Urinary bladder (tissue), 4 donors: Measurements from ENCODE around the gene HTATIP2. TPM values are rescaled to one million over a fixed set of nuclear protein-coding genes. Genes with fewer than 3 reads are reported as not detected.

Experiments
- DNase-seq: peaks from one replicate; pipeline ENCODE4 v3.0.0-alpha.2; 2015; ENCODE audit errors: extremely low spot score
- H3K27ac ChIP-seq: one replicate; pipeline ENCODE4 v1.5.1; 2013; ENCODE audit warnings: low read depth, mild to moderate bottlenecking, moderate library complexity
- H3K36me3 ChIP-seq: one replicate; pipeline ENCODE4 v1.6.1; 2013; ENCODE audit warnings: mild to moderate bottlenecking, moderate library complexity; ENCODE audit not compliant: insufficient read depth
- H3K4me1 ChIP-seq: one replicate; pipeline ENCODE4 v1.6.1; 2013; ENCODE audit warnings: mild to moderate bottlenecking, moderate library complexity; ENCODE audit not compliant: insufficient read depth
- H3K4me3 ChIP-seq: one replicate; pipeline ENCODE4 v1.5.1; 2013; ENCODE audit warnings: low read depth, low read length
- WGBS: extraction: QIAGEN DNeasy Blood & Tissue Kit; methylation state at CpG from one replicate; pipeline ENCODE4 v1.1.7; 2013; 5-methylcytosine and 5-hydroxymethylcytosine counted together
- polyA plus RNA-seq: library from polyadenylated mRNA; stranded (reverse); fragments of 200-250 nt; gene quantifications from one replicate; pipeline ENCODE4 v1.2.3, GENCODE V29; 2013
- total RNA-seq: library from RNA; depleted of rRNA; stranded (reverse); fragments of >200 nt; gene quantifications from one replicate; pipeline ENCODE4 v1.2.3, GENCODE V29; 2014
- donor health status: healthy with polysubstance abuse.
- donor health status: healthy.

HTATIP2 gene
- total and polyA plus RNA-seq, 2 donors = 3.9 to 58.1 TPM

DNA sequence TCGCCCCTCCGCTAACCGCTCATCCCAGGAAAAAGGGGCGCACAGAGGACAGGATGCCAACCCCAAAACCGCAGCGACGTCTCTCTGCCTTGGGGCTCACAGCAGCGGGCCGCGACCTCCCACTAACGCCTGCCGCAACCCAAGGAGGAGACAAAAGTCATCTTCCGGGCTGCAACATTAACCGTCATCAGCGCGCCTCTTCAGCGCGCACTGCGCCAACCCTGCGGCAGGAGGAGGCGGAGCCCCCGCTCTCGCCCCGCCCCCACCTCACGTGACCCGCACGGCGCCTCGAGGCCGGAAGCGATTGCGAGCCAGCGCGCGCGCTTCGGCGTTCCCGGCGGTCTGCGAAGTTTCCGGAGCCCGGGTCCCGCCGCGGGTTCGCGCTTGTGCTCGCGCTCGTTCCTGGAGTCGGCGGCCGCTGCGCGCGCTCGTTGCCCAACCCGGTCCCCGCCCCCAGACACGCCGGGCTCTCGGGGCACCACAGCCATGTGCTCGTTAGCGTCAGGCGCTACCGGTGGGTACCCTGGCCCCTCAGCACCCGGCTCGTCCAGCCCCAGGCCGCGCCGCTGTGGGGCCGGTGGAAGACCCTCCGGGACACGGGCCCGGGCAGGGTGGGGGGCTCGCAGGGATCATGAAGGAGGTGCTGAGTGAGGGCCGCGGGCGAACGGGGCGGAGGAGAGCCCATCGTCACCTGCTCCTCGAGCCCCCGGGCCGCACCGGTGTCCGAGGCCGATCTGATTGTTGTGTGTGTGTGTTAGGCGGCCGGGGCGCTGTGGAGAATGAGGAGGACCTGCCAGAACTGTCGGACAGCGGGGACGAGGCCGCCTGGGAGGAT lies 24.0 kb downstream of the HTATIP2 start, which contains the start of gene PRMT3:
Gene PRMT3, plus strand, starts transcription at position 456 of the 835 bp plus-strand sequence. Its CDS starts 31 bp downstream, at position 487.
- Histone ChIP-seq H3K4me1 (no peaks in the 10 kb centered on the region), H3K27ac (peak within 1 kb of the TSS; percentile 54), H3K4me3 (peak within 1 kb of the TSS; percentile 70), H3K36me3 (peaks cover 5% of the 10 kb centered on the region)
- peak; percentile 72 for DNase-seq
- under 1% methylated on average over 96 of the region's 96 CpGs for WGBS

DNA sequence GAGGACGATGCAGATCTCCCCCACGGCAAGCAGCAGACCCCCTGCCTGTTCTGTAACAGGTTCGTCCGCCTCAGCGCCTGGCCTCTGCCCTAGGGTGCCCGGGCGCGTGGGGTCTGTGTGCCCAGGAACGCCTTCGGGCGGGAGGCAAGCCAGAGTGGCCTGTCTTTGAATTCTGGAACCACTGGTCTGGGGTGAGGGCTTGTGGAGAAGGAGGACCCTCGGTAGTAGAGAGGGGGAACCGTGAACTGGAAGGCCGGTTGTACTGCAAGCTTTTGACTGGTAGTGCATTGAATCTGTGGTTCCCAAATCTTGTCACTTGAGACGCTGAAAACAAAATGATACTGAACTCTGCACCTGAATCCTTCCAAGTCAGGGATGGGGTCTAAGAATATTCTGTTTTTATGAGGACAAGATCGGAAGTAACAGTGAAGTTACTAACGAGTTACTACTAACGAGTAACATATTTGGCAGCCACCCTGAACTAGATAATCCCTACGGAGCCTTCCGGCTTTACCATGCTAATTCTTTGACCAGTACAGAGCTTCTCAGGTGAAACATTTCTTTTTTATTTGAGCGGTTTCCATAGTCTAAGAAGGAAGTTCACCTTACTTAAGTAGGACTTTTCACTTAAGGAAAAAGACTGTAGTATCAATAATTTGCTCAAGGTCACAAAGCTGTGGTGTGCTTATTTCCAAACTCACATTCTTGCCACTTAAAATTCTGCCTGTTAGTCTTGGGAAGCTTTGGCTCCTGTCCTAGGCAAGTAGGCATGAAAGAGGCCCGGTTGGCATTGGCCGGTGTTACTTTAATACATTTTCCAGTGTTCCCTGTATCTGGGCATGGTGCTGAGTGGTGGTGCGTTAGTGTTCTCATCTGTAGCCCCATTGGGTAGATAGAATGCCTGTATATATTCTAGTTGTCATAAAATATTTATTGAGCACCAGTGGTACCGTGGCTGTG lies 24.9 kb downstream of the HTATIP2 start:
- DNase-seq = no peak
- Histone ChIP-seq H3K4me3 (peak overlapping the region; percentile 70), H3K36me3 (peaks cover under 1% of the 10 kb centered on the region), H3K4me1 (no peaks in the 10 kb centered on the region), H3K27ac (no peak overlapping the region)
- 11% methylated on average over 25 of the region's 25 CpGs for WGBS

DNA sequence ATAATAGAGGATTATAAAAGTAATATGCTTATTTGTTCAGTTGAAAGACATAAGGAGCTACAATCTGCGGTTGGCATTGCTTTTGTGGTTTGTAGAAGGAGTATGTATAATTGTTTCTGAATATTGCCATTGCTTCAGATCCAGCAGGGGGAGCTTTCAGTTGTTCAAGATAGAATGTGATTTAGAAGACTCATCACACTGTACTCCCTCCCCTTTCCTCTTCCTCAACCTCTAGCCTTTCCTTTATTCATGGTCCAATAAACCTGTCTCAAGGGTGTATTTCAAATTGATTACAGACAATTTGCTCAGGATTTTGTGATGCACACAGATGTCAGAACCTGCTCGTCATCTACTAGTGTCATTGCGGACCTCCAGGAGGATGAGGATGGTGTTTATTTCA lies 33.8 kb downstream of the HTATIP2 start:
- Histone ChIP-seq H3K4me3 (no peak overlapping the region), H3K4me1 (no peaks in the 10 kb centered on the region), H3K27ac (no peak overlapping the region), H3K36me3 (peaks cover 3% of the 10 kb centered on the region)
- WGBS = 82% methylated on average over 3 of the region's 3 CpGs
- DNase-seq = no peak

DNA sequence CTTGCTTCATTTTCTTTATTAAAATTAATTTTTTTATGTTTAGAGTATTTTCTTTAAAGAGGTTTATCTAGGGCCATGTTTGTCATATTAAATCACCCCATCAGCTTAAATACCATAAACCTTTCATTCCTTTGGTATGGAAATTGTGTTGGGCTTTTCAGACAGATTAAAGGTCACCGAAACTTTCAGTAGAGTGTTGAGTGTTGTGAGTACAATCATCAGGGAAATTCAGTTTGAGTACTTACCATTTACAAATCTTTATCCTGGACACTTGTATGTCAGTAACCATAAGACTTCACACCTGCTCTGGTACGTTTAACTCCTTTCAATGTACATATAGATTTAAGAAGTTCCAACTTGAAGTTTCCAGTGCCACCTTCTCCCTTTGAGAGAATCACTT lies 36.0 kb downstream of the HTATIP2 start:
- peaks cover 3% of the 10 kb centered on the region for H3K36me3 ChIP-seq
- WGBS = 75% methylated on average over 2 of the region's 2 CpGs
- H3K4me3 ChIP-seq = no peak overlapping the region

GRCh38 chr11:20403059-20403458 lies 39.5 kb downstream of the HTATIP2 start:
- no peak for DNase-seq
- Histone ChIP-seq H3K27ac (no peak overlapping the region), H3K4me1 (no peaks in the 10 kb centered on the region), H3K36me3 (peaks cover 4% of the 10 kb centered on the region), H3K4me3 (no peak overlapping the region)
- WGBS = 98% methylated on average over 1 of the region's 1 CpG

More for the DNA sequence above, 36.0 kb downstream of the HTATIP2 start:
- no peaks in the 10 kb centered on the region for H3K4me1 ChIP-seq
- no peak for DNase-seq
- no peak overlapping the region for H3K27ac ChIP-seq

GRCh38 chr11:20406484-20406883 lies 43.0 kb downstream of the HTATIP2 start:
- Histone ChIP-seq H3K4me3 (no peak overlapping the region), H3K36me3 (peaks cover 2% of the 10 kb centered on the region), H3K4me1 (no peaks in the 10 kb centered on the region), H3K27ac (no peak overlapping the region)
- no peak for DNase-seq

DNA sequence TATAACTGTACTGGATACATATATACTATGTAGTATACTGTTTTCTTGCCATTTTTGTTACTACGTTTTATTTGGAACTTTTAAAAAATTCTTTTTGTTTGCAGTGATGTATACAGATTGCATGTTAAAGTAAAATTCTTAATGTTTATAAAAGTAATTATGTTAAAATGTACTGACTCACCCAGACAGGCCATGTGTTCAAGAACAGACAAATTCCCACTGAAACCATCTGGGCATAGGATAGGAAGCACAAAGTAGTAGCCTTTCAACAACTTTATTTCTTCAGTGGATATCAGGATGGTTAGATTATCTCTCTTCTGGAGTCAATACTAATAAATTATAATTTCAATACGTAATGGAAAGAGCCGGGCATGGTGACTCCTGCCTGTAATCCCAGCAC lies 43.8 kb downstream of the HTATIP2 start:
- H3K4me3 ChIP-seq = no peak overlapping the region
- no peak for DNase-seq
- 74% methylated on average over 3 of the region's 3 CpGs for WGBS
- H3K27ac ChIP-seq = no peak overlapping the region
- H3K4me1 ChIP-seq = no peaks in the 10 kb centered on the region
- peaks cover 2% of the 10 kb centered on the region for H3K36me3 ChIP-seq

GRCh38 chr11:20415432-20415831 lies 51.9 kb downstream of the HTATIP2 start:
- DNase-seq = no peak
- Histone ChIP-seq H3K36me3 (peaks cover 5% of the 10 kb centered on the region), H3K27ac (no peak overlapping the region), H3K4me3 (no peak overlapping the region), H3K4me1 (no peaks in the 10 kb centered on the region)

GRCh38 chr11:20417771-20418170 lies 54.3 kb downstream of the HTATIP2 start:
- Histone ChIP-seq H3K27ac (no peak overlapping the region), H3K4me1 (no peaks in the 10 kb centered on the region), H3K4me3 (no peak overlapping the region), H3K36me3 (peaks cover 5% of the 10 kb centered on the region)
- DNase-seq = no peak
- WGBS = 49% methylated on average over 2 of the region's 2 CpGs

- Histone ChIP-seq H3K4me3 (no peak overlapping the region), H3K27ac (no peak overlapping the region), H3K36me3 (no peaks in the 10 kb centered on the region), H3K4me1 (no peaks in the 10 kb centered on the region)
- no peak for DNase-seq
- WGBS = over 99% methylated on average over 2 of the region's 2 CpGs
Observed at GRCh38 chr11:20421946-20422345, 58.4 kb downstream of the HTATIP2 start.

DNA sequence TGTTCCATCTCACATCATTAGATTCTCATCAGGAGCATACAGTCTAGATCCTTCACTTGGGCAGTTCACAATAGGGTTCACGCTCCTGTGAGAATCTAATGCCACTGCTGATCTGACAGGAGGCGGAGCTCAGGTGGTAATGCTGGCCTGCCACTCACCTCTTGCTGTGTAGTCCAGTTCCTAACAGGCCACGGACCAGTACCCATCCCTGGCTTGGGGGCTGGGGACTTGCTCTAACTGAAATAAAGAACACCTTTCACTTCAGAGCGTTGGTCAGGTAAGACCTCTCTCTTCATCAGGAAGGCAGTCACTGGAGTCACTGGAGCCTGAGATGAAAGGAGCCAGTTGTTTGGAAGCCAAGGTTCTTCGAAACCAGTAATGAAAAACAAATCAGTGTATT lies 65.7 kb downstream of the HTATIP2 start:
- Histone ChIP-seq H3K27ac (no peak overlapping the region), H3K4me1 (no peaks in the 10 kb centered on the region), H3K4me3 (no peak overlapping the region), H3K36me3 (no peaks in the 10 kb centered on the region)
- WGBS = 94% methylated on average over 5 of the region's 5 CpGs
- DNase-seq = no peak
